Measurements from ENCODE around the gene KRTAP1-1. TPM values are rescaled to one million over a fixed set of nuclear protein-coding genes. Genes with fewer than 3 reads are reported as not detected.

KRTAP1-1 gene
- total and polyA plus RNA-seq, 2 donors (not counting 1 experiment from before 2014, with no cell fraction given), result 0.64 TPM; not detected in 1

GRCh38 chr17:41026715-41027471 lies 14.4 kb downstream of the KRTAP1-1 start, which contains the start of gene KRTAP1-5:
TSS of gene KRTAP1-5 (minus strand) at chr17:41027208. CDS start at chr17:41027155, 53 bp downstream.
- H2AFZ ChIP-seq (ENCODE audit: low read length), result no peak within 1 kb of the TSS
- H3K79me2 ChIP-seq (ENCODE audit: control insufficient read depth, insufficient read depth, low read length), result no peaks in the 10 kb centered on the region
- no peaks in the 10 kb centered on the region for H3K9me3 ChIP-seq (ENCODE audit: control insufficient read depth, insufficient read depth, low read depth, low read length)
- no peaks in the 10 kb centered on the region for H3K36me3 ChIP-seq (ENCODE audit: control insufficient read depth, insufficient read depth, low read length)
- peak; percentile 35 to 74 for DNase-seq (ENCODE audit: low read depth in 2 of 2)
- H3K9ac ChIP-seq (ENCODE audit: insufficient read depth, low read length), result no peak within 1 kb of the TSS
- H4K20me1 ChIP-seq (ENCODE audit: control insufficient read depth, extremely low read depth, insufficient read depth, low read length), result no peaks in the 10 kb centered on the region
- peak within 1 kb of the TSS; percentile 36 for H3K4me2 ChIP-seq (ENCODE audit: extremely low read depth, insufficient read depth, low read length)
- H3K27ac ChIP-seq (ENCODE audit: insufficient read depth, low read length), result peak within 1 kb of the TSS; percentile 15
- H3K27me3 ChIP-seq (ENCODE audit: control insufficient read depth, insufficient read depth, low read length), result no peaks in the 10 kb centered on the region
- no peak within 1 kb of the TSS for H3K4me3 ChIP-seq (replicated peaks in 1 of 4; ENCODE audit: control extremely low read depth in 1 of 4, insufficient read depth in 1 of 4, low read depth in 3 of 4, low read length in 4 of 4)
- peaks cover 6% of the 10 kb centered on the region for H3K4me1 ChIP-seq (ENCODE audit: control insufficient read depth, extremely low read depth, insufficient read depth, low read length)
- TF ChIP-seq CTCF (conservative IDR thresholded peaks at IDR 0.05 in 1 of 2, IDR thresholded peaks at IDR 0.05 in 1 of 2; ENCODE audit: low read depth in 1 of 2, low read length in 2 of 2) (no peak), EZH2 (IDR thresholded peaks at IDR 0.05; ENCODE audit: low read length, missing control alignments) (no peak)

- no peak for TF ChIP-seq CTCF (conservative IDR thresholded peaks at IDR 0.05 in 1 of 2, IDR thresholded peaks at IDR 0.05 in 1 of 2; ENCODE audit: low read depth in 1 of 2, low read length in 2 of 2)
- Histone ChIP-seq H3K79me2 (ENCODE audit: control insufficient read depth, insufficient read depth, low read length) (no peaks in the 10 kb centered on the region), H3K9me3 (ENCODE audit: control insufficient read depth, insufficient read depth, low read depth, low read length) (no peaks in the 10 kb centered on the region), H3K9ac (ENCODE audit: insufficient read depth, low read length) (no peak overlapping the region), H2AFZ (ENCODE audit: low read length) (no peak overlapping the region), H3K27ac (ENCODE audit: insufficient read depth, low read length) (no peak overlapping the region), H3K4me1 (ENCODE audit: control insufficient read depth, extremely low read depth, insufficient read depth, low read length) (peaks cover 6% of the 10 kb centered on the region), H4K20me1 (ENCODE audit: control insufficient read depth, extremely low read depth, insufficient read depth, low read length) (no peaks in the 10 kb centered on the region), H3K4me3 (replicated peaks in 1 of 4; ENCODE audit: control extremely low read depth in 1 of 4, insufficient read depth in 1 of 4, low read depth in 3 of 4, low read length in 4 of 4) (no peak overlapping the region), H3K36me3 (ENCODE audit: control insufficient read depth, insufficient read depth, low read length) (no peaks in the 10 kb centered on the region), H3K27me3 (ENCODE audit: control insufficient read depth, insufficient read depth, low read length) (no peaks in the 10 kb centered on the region), H3K4me2 (ENCODE audit: extremely low read depth, insufficient read depth, low read length) (no peak overlapping the region)
- DNase-seq (ENCODE audit: low read depth in 2 of 2), result no peak
These were observed 16.6 kb downstream of the KRTAP1-1 start for GRCh38 chr17:41024697-41025096.

- no peaks in the 10 kb centered on the region for H3K4me1 ChIP-seq (ENCODE audit: control insufficient read depth, extremely low read depth, insufficient read depth, low read length)
- no peaks in the 10 kb centered on the region for H4K20me1 ChIP-seq (ENCODE audit: control insufficient read depth, extremely low read depth, insufficient read depth, low read length)
- no peak for DNase-seq (ENCODE audit: low read depth in 2 of 2)
- H3K27me3 ChIP-seq (ENCODE audit: control insufficient read depth, insufficient read depth, low read length), result no peaks in the 10 kb centered on the region
- no peak for TF ChIP-seq CTCF (conservative IDR thresholded peaks at IDR 0.05 in 1 of 2, IDR thresholded peaks at IDR 0.05 in 1 of 2; ENCODE audit: low read depth in 1 of 2, low read length in 2 of 2)
- no peak for TF ChIP-seq EZH2 (IDR thresholded peaks at IDR 0.05; ENCODE audit: low read length, missing control alignments)
- no peak overlapping the region for H3K4me2 ChIP-seq (ENCODE audit: extremely low read depth, insufficient read depth, low read length)
- no peak overlapping the region for H3K9ac ChIP-seq (ENCODE audit: insufficient read depth, low read length)
- no peak overlapping the region for H3K4me3 ChIP-seq (replicated peaks in 1 of 4; ENCODE audit: control extremely low read depth in 1 of 4, insufficient read depth in 1 of 4, low read depth in 3 of 4, low read length in 4 of 4)
- H3K9me3 ChIP-seq (ENCODE audit: control insufficient read depth, insufficient read depth, low read depth, low read length), result no peaks in the 10 kb centered on the region
- H3K36me3 ChIP-seq (ENCODE audit: control insufficient read depth, insufficient read depth, low read length), result no peaks in the 10 kb centered on the region
- H3K27ac ChIP-seq (ENCODE audit: insufficient read depth, low read length), result no peak overlapping the region
- H2AFZ ChIP-seq (ENCODE audit: low read length), result no peak overlapping the region
- H3K79me2 ChIP-seq (ENCODE audit: control insufficient read depth, insufficient read depth, low read length), result no peaks in the 10 kb centered on the region
These were observed 20.9 kb downstream of the KRTAP1-1 start for GRCh38 chr17:41020336-41020735.
